HT-29 (cell line): ENCODE results near the gene RIN3. TPM values are rescaled to one million over a fixed set of nuclear protein-coding genes. Genes with fewer than 3 reads are reported as not detected.

Experiments
- DNase-seq: peaks from one replicate; pipeline ENCODE4 v3.0.0-alpha.2; 2015; ENCODE audit warnings: low spot score
- total RNA-seq: library from RNA; depleted of rRNA; stranded (reverse); fragments of >200 nt; shearing (Covaris generic); gene quantifications from 2 replicates; pipeline ENCODE4 v1.2.3, GENCODE V29; 2014

RIN3 gene
- total RNA-seq, 1 experiment from 2014 or later, result not detected

- no peak for DNase-seq
These were observed 84.6 kb downstream of the RIN3 start for GRCh38 chr14:92597906-92598905.

GRCh38 chr14:92599811-92600210, 86.2 kb downstream of the RIN3 start:
- no peak for DNase-seq

GRCh38 chr14:92600318-92601053, 86.9 kb downstream of the RIN3 start:
- no peak for DNase-seq

- DNase-seq, result no peak
These were observed 87.6 kb downstream of the RIN3 start for GRCh38 chr14:92601131-92601710.

- no peak for DNase-seq
These were observed 88.3 kb downstream of the RIN3 start for GRCh38 chr14:92601757-92602417.

- peak; percentile 2 for DNase-seq
These were observed 90.0 kb downstream of the RIN3 start for GRCh38 chr14:92603309-92604242.

- DNase-seq, result no peak
These were observed 91.8 kb downstream of the RIN3 start for GRCh38 chr14:92605274-92605940.

- DNase-seq, result no peak
These were observed 93.7 kb downstream of the RIN3 start for GRCh38 chr14:92607251-92607650.

GRCh38 chr14:92607702-92608429, 94.3 kb downstream of the RIN3 start:
- no peak for DNase-seq

- no peak for DNase-seq
These were observed 96.4 kb downstream of the RIN3 start for GRCh38 chr14:92609955-92610354.

- DNase-seq, result no peak
These were observed 97.3 kb downstream of the RIN3 start for GRCh38 chr14:92610849-92611271.

- DNase-seq, result peak; percentile 19
These were observed 99.6 kb downstream of the RIN3 start for GRCh38 chr14:92613008-92613658.

GRCh38 chr14:92613681-92614260, 100.2 kb downstream of the RIN3 start:
- no peak for DNase-seq

GRCh38 chr14:92615451-92615850, 101.9 kb downstream of the RIN3 start:
- no peak for DNase-seq

- DNase-seq, result no peak
These were observed 102.6 kb downstream of the RIN3 start for GRCh38 chr14:92616178-92616577.

- no peak for DNase-seq
These were observed 104.0 kb downstream of the RIN3 start for GRCh38 chr14:92617581-92617980.

- no peak for DNase-seq
These were observed 106.3 kb downstream of the RIN3 start for GRCh38 chr14:92619671-92620456.
